NK-92 (cell line): Measurements from ENCODE around the gene CMIP.

ENCODE experiments used
- DNase-seq: peaks from one replicate; lab custom pipeline; 2025; ENCODE audit not compliant: unreplicated experiment; lab: John Stamatoyannopoulos, UW

The CMIP gene

DNA sequence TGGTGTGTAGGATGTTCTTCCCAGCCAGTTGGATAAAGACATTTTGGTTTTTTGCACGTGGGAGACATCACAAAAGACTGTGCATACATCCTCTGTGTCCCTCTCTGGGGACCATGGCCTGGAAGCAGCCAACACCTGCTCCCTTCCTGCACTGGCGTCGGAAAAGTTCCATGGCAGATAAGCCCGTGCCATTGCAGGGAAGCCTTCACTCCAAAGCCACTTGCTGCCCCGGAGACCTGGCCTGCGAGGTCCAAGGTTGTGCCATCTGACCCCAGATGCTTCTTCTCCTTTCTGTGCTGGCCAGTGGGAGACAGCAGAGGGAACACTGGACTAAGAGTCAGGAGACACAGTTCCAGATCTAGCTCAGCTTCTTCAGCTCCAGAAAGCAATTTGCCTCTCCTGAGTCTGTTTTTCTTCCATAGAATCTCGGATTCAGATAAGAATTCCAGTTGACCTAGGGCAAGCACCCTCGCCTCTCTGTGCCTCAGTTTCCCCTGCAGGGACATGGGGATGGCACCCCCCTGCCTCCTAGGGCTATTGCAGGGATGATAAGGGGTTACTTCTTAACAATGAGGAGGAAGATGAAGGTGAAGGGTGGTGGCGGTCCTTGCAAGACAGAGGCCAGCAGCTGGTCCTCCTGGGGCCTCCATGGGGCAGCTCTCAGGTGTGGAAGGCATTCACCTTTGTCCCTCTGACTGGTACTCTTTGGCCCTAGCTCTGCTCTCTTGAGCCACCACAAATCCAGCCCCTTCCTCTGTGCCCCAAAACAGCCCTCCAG lies 134.2 kb downstream of the CMIP start:
- no peak for DNase-seq

DNA sequence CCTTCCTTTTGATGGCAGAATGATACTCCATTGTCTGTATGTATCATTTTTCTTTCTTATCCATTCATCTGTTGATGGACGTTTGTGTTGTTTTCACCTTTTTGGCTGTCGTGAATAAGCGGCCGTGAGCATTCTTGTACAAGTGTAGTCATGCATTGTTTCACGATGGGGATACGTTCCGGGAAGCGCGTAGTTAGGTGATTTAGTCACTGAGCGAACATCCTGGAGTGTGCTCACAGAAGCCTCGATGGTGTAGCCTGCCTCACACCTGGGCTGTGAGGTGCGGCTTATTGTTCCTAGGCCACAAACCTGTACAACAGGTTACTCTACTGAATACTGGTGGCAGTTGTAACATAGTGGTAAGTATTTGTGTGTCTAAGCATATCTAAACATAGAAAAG lies 136.5 kb downstream of the CMIP start:
- DNase-seq = no peak

DNA sequence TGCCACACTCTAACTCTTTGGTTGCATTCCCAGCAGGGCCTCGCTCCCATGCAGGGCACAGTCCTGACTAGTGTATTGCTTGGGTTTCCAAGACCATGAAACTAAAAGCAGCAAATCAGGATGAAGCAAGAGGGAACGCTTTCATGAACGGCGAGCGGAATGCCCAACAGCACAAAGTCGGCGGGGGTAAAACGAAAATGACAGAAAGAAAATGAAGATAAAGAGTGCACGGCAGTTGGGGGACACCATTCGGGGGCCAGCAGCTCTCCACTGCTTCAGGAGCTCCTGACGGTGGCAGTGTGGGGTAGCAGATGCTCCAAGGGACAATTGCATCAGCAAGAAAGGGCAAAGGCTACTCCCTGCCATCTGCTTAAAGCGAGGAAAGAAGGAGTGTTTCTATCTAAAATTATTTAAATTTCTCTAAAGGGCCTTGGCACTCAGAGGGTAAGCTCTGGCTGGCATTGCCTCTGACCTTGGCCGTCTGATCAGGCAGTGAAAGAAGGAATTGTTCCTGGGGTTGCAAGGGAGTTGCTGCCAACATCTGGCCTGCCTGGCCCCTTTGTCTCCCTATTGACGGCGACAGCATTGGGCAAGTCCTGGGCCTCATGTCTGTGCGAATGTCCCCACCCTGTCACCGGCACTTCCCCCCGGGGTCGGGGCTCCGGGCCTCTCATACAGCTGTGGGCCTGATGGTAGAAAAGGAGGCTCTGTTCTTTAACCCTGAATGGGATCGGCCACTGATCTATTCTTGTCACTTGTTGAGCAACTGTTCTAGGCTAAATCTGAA lies 138.2 kb downstream of the CMIP start:
- no peak for DNase-seq

DNA sequence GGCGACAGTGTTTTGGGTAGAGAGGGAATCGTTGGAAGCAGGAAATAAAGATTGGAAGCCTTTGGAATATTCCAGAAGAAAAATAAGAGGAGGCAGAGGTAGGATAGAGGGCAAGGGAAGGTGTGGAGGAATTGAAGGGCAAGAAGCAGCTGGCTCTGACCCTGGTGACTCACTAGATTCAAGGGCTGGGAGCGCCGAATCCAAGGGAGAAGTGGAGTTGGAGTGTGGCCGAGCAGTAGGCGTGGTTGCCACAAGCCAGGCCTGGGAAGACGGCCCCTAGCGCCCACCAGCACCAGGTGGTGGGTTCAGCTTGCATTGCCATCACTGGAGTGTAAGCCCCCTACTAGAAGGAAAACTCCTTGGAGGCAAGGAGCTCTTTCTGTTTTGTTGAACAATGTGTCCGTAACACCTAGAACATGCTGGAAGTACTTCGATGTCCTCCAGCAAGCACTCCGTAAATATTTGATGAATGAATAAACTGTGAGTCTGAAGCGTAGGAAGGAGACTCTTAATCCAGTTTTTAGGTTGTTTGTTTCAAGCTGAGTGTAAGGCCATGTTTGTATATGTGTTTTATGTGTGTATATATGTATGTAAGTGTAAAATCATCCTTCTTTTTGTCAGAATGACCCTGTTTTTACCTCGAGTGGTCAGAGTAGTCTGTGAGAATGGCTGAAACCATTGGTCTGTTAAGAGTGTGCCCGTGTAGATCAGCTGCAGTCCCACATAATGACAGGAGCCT lies 139.5 kb downstream of the CMIP start:
- DNase-seq = no peak

DNA sequence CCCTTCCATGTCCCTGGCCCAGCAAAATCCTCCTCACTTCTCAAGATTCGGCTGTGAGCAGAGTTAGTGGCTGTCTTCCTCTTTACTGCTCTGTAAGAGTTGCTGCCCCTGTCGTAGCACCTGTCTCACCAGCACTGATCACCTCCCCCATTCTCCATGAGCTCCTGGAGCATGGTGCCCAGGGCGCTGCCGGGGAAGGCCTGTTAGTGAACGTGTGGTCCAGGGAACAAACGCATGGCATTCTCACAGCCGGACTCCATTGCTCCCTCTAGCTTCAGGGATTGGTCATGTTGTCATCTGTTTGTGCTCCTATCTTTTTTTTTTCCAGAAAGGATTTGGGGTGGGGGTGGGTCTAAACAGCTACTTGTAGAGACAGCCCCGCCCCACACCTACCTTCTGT lies 141.2 kb downstream of the CMIP start:
- DNase-seq = no peak

DNA sequence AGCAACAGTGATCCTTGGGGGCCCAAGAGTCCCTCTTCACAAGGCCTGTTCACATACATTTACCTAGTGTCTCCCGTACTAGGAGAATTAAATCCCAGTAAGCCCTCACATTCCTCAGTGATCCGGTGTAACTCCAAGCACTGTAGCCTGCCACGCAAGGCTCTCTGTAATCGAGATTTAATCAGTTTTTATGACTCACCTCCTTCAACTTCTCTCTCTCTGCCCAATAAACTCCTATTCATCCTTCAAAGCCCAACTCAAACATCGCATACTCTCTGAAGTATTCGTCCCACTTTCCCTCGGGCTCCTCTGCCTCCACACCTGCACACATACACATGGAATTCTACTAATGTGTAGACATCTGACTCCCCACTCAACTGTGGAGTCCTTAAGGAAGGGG lies 141.8 kb downstream of the CMIP start:
- no peak for DNase-seq

DNA sequence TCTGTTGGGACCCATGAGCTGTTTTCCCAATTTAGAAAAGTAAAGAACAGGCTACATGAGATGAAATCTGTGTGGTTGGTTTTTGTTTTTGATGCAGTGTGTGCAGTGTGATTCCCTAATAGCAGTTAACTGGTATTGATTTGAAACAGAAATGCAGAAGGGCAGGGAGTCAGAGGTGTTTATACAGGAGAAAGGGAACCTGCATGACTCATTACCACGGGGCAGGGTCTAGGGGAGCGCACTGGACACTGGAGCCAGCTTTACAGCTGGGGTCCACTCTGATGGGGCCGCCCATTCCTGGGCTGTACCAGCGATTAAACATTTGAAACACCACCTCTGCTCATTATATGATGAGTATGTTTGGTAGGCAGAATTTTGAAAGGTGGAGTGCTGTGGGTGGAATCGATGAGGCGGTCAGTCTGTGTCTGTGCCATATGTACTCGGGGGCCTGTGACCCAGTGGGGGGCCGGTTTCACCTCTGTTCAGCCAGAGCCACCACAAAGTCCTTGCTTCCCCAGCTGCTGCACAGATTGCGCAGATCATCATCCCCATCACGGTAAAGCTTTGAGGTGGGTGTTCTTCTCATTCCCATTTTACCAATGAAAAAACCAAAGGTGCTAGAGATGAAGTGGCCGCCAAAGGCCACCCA lies 142.5 kb downstream of the CMIP start:
- no peak for DNase-seq

DNA sequence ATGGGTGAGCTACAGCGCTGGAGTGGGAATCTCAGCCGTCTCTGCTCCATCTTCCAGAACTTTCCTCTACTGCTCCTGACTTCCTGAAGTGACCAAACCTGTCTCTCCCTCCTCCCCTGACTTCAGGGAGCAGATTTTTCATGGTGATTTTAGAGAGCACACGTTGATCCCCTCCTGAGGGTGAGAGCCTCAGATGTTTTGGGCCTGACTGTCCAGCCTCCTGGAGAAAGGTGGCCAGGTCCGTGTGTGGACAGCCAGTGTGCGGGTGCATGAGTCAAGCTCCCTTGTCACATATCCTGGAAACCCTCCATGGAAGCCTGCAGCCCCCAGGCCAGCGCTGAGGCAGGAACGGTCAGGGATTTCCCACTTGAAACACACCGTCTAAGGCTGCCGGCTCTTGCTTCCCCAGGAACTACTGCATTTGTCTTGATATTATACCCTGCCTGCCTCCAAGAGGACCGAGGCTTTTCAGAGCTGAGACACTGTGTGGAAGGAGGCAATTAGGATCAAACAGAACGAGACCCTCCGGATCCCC lies 143.1 kb downstream of the CMIP start:
- no peak for DNase-seq

DNA sequence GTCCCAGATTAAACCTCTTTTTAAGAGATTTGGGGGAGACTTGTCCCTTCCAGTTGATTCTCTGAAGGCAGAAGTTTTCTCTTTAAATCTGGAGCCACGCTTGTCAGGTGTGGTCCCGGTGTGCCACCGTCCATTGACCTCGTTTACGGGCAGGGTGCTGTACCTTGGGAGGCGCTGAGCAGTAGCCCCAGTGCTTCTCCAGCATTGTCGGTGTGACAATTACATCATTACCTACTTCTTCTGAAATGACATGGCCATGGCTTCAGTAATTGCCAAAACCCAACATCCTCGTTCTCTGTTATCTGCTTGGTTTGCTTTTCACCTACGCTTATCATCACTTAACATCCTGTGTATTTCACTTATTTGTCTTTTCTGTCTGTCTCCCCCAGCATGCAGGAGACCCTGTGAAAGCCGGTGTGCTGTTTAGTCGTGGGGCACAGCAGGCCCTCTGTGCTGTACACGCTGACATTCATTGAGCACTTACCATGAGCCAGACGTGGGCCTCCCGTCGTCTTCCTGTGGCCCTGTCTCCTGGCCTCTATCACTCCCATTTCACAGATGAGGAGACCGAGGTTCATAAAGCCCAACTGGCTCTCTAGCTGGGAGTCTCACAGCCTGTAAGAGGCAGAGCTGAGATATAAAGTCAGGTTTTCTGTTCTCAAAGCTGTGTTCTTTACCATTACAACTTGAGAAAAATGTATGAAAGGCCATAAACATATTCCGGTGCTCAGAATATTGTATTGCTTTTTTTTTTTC lies 143.9 kb downstream of the CMIP start:
- no peak for DNase-seq

DNA sequence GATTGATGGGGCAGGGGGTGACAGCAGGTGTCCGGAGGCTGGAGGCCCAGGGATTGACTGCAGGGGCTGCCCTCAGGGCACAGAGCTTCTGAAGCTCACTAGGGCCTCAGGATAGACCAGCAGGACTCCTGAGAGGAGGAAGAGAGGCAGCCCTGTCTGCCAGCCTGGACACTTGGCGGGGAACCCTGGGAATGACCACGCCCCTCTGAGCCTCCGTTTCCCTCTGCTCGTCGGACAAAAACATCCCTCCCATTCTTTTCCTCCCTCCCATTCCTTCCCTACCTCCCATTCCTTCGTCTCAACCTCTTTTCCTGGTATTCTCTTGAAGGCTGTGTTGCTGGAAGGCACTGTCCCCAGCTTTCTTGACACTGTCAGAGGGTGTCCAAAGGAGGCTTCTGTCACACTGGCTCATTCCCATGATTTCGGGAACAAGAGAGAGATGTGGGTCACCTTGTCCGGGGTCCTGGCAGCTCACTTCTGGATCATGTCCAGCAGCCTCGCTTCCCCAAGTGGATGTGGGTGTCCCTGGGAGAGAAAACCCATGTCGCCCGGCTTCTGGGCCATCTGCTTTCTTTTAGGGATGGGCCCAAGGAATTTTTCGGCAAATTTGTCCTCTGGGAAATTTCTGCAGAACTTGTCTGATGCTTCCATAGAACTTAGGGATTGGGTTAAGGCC lies 145.5 kb downstream of the CMIP start:
- no peak for DNase-seq

DNA sequence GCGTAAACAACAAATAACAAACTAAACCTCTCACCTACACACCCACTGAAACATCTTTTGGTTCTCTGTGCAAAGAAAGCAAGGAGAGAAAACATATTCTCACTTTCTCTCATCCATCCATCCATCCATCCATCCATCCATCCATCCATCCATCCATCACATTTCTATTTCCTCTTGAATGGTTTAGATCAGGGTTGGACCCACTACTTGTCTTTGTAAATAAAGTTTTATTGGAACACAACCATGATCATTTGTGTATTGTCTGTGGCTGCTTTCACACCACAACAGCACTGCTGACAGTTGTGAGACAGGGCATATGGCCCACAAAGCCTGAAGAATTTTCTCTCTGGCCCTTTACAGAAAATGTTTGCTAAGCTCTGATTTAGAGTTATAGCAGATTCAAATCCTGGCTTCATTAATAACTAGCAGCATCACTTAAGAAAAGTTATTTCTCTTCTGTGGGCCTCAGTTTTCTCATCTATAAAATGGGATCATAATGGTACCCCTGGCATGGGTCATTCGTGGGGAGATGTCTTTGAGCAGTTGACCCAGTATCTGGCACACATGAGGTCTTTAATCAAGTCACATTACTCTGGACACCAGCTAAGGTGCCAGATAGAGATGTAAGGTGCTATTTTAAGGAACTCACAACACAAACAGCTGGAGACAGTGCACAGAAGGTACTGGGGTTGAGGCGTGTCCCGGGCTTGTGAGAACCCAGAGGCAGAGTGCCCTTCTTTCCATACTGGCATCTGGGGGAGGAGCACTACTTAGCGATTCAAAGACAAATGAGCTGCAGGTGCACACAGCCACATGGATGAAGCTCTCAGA lies 146.3 kb downstream of the CMIP start:
- DNase-seq = no peak

DNA sequence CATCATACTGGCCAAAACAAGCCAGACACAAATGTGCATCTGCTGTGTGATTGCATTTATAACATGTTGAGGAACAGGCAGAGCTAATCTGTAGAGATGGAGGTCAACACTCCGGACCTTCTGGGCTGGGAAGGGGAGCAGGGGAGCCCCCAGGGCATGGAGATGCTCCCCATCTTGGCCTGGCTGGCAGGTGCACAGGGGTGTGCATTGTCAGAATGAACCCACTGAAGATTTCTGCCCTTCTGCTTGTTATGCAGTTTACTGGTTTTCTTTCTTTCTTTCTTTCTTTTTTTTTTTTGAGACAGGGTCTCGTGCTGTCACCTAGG lies 146.9 kb downstream of the CMIP start:
- DNase-seq = no peak

DNA sequence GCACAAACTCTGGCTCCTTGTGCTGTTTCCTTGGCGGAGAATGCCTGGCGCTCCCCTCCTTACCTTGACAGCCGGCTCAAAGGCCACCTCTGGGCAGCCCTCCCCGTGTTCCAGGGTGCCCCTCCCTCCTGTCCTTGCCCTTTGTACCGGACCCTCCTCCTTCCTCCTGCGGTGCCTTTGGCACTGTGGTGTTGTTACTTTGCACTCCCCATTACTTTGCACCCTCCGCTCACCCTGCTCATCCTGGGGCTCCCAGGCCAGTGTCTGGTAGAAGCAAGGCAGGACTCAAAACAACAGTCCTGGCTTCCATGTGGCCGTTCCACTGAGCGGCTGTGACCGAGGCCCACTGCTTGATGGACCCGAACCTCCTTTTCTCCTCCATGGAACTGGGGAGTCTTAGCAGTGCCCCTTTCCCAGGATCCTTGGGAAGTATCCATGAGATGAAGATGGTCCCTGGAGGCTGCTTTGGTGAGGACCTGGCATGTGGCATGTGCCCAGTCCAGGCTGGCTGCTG lies 147.8 kb downstream of the CMIP start:
- no peak for DNase-seq

DNA sequence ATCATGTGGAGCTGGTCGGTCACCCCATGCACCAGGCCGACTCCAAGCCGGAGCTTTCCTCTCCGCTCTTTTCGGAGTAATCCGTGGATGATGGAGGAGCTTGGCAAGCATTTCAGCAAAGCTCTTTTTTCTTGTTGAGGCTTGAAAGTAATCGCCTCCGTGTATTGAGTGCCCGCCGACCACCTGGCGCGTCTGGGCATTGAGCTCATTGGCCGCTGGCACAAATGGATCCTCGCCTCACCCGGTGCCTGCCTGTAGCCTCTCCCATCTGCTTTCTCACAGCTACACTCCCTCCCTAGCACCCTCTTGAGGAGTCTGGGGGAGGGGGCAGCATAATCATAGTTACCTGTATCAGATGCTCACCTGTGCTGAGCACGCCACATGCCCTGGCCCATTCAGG lies 148.9 kb downstream of the CMIP start:
- no peak for DNase-seq

DNA sequence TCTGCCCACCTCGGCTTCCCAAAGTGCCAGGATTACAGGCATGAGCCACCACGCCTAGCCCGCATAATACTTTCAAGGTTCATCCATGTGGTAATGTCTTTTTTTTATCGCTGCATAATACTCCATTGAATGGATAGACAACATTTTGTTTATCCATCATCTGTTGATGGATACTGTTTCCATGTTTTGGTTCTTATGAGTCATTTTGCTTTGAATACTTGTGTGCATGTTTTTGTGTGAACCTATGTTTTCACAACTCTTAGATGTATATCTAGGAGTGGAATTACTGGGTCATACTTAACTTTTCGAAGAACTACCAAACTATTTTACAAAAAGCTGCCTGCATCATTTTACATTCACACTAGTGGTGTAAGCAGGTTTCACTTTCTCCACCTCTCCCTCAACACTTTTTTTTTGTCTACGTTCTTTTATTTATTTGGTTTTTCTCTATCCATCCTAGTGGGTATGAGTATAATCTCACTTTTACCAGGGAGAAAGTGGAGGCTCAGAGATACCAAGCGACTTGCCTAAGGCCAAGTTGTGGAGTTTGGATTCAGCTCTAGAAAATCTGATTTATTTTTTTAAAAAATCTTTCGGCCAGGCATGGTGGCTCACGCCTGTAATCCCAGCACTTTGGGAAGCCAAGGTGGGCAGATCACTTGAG lies 151.2 kb downstream of the CMIP start:
- DNase-seq = no peak

DNA sequence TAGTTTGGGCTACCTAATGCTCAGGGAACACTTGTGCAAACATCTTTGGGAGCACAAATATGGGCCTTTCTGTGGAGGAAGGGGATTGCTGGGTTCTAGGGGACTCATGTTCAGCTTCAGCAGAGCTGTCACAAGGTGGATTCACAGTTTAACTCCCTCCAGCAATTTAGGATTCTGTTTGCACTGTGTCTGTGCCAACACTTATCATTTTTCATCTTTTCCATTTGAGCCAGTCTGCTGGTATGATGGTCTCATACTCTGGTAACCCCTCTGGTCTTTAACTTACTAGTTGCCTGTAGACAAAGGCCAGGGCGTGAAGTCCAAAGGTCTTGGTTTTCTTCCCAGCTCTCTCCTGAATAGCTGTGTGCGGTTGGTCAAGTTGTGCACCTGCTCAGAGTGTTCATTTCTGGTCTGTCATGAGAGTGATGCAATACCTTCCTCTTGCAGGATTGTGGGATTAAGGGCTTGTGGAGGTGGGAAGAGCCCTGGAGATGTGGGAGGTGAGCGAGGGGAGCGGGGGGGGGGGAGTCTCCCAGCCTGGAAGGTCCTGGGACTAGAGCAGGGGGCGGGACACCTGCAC lies 152.6 kb downstream of the CMIP start:
- DNase-seq = no peak

DNA sequence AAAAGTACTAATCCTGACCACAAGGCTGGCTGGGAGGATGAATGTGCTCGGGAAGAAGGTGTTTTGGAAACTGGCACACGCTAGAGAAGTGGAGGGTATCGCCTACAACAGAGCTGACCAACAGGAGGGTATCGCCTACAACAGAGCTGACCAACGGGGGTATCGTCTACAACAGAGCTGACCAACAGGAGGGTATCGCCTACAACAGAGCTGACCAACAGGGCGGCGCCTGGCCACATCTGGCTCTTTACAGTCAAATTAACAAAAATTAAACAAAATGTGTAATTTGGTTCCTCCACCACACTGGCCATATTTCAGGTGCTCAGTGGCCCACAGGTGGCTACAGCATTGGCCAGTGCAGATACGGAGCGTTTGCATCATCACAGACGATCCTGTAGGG lies 153.5 kb downstream of the CMIP start:
- no peak for DNase-seq
